GM12872 (cell line): ENCODE results near the gene DNAH7.

Source experiments
- CTCF ChIP-seq: IDR thresholded peaks from 3 replicates; pipeline ENCODE4 v1.5.1; 2011; ENCODE audit warnings: low read depth, mild to moderate bottlenecking, low read length, moderate library complexity; ENCODE audit not compliant: insufficient read depth

The DNAH7 gene

GRCh38 chr2:196088203-196088602 lies 19.6 kb upstream of the DNAH7 start:
- TF ChIP-seq CTCF = no peak

GRCh38 chr2:196086517-196087368 lies 18.1 kb upstream of the DNAH7 start:
- no peak for TF ChIP-seq CTCF

- TF ChIP-seq CTCF = no peak
Observed at GRCh38 chr2:196083601-196084000, 15.0 kb upstream of the DNAH7 start.

GRCh38 chr2:196080526-196080925 lies 11.9 kb upstream of the DNAH7 start:
- TF ChIP-seq CTCF = no peak

GRCh38 chr2:196079052-196079451 lies 10.4 kb upstream of the DNAH7 start:
- no peak for TF ChIP-seq CTCF

- TF ChIP-seq CTCF = no peak
Observed at GRCh38 chr2:196077821-196078220, 9.2 kb upstream of the DNAH7 start.

GRCh38 chr2:196076778-196077568 lies 8.3 kb upstream of the DNAH7 start:
- no peak for TF ChIP-seq CTCF
